Glutamatergic neuron (in vitro differentiated cells): Measurements from ENCODE around the gene STK16. TPM values are rescaled to one million over a fixed set of nuclear protein-coding genes. Genes with fewer than 3 reads are reported as not detected.

Experiments
- DNase-seq: peaks from one replicate; pipeline ENCODE4 v3.0.0; 2022
- H3K27ac Mint-ChIP-seq: one replicate; pipeline ENCODE4 v1.8.0; 2020; ENCODE audit warnings: mild to moderate bottlenecking, mixed read lengths, inconsistent platforms; ENCODE audit not compliant: unreplicated experiment
- H3K27me3 Mint-ChIP-seq: one replicate; pipeline ENCODE4 v1.8.0; 2020; ENCODE audit warnings: mild to moderate bottlenecking, moderate library complexity, mixed read lengths, inconsistent platforms; ENCODE audit not compliant: unreplicated experiment
- H3K36me3 Mint-ChIP-seq: one replicate; pipeline ENCODE4 v1.8.0; 2020; ENCODE audit warnings: mild to moderate bottlenecking, mixed read lengths, inconsistent platforms; ENCODE audit not compliant: unreplicated experiment
- H3K4me1 Mint-ChIP-seq: one replicate; pipeline ENCODE4 v1.8.0; 2020; ENCODE audit warnings: mild to moderate bottlenecking, low read depth, mixed read lengths, inconsistent platforms; ENCODE audit not compliant: unreplicated experiment
- H3K4me3 Mint-ChIP-seq: one replicate; pipeline ENCODE4 v1.8.0; 2020; ENCODE audit warnings: mild to moderate bottlenecking, mixed read lengths, inconsistent platforms; ENCODE audit not compliant: unreplicated experiment
- H3K9me3 Mint-ChIP-seq: one replicate; pipeline ENCODE4 v1.8.0; 2020; ENCODE audit warnings: mild to moderate bottlenecking, moderate library complexity, mixed read lengths, inconsistent platforms; ENCODE audit not compliant: unreplicated experiment
- total RNA-seq: library from RNA; stranded (reverse); fragmentation: NEBNext Ultra II Directional; extraction: Animal tissue kit (Norgen Biotek cat#: 25700); gene quantifications from one replicate; pipeline ENCODE4 v1.2.1, GENCODE V29; 2021; ENCODE audit not compliant: unreplicated experiment
- TF ChIP-seq, protein P1 (sequence below): fragments of 200-600 bp; sonication (generic); IDR thresholded peaks from one replicate; pipeline ENCODE4 v1.5.0; 2021; ENCODE audit not compliant: partially characterized antibody, unreplicated experiment

The STK16 gene
- total RNA-seq, 1 donor from 2014 or later = 32.2 TPM

DNA sequence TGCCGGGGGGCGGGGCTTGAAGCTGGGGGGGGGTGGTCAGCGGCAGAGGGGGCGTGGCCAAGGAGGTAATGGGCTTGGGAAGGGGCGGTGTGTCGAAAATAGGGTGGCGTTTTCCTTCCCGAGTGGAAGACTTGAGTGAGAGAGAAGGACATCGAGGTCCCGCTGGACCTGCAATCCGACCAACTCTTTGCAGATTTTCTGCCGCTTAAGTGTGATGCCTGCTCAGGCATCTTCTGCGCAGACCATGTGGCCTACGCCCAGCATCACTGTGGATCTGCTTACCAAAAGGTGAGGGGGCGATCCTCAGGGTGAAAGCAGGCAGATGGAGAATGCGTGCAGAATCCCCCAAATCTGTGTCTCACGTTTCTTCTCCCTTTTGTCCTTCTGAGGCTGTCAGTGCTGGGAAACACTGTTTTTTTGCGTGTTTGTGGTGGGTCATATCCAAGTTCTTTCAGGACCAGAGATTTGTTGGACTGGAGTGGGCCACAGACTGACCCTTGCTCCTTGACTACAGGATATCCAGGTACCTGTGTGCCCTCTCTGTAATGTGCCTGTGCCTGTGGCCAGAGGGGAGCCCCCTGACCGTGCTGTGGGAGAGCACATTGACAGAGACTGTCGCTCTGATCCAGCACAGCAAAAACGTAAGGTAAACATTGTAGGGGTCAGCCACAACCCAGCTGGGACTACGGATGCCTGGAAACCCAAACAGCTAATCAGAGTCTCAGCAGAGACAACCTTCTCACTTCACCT is 38.0 kb upstream of the STK16 start:
- peak overlapping the region; percentile 89 for H3K4me3 Mint-ChIP-seq
- H3K9me3 Mint-ChIP-seq = peaks cover 14% of the 10 kb centered on the region
- H3K27me3 Mint-ChIP-seq = no peaks in the 10 kb centered on the region
- H3K36me3 Mint-ChIP-seq = no peaks in the 10 kb centered on the region
- peaks cover 5% of the 10 kb centered on the region for H3K4me1 Mint-ChIP-seq
- TF ChIP-seq, protein P1, sequence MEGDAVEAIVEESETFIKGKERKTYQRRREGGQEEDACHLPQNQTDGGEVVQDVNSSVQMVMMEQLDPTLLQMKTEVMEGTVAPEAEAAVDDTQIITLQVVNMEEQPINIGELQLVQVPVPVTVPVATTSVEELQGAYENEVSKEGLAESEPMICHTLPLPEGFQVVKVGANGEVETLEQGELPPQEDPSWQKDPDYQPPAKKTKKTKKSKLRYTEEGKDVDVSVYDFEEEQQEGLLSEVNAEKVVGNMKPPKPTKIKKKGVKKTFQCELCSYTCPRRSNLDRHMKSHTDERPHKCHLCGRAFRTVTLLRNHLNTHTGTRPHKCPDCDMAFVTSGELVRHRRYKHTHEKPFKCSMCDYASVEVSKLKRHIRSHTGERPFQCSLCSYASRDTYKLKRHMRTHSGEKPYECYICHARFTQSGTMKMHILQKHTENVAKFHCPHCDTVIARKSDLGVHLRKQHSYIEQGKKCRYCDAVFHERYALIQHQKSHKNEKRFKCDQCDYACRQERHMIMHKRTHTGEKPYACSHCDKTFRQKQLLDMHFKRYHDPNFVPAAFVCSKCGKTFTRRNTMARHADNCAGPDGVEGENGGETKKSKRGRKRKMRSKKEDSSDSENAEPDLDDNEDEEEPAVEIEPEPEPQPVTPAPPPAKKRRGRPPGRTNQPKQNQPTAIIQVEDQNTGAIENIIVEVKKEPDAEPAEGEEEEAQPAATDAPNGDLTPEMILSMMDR = no peak
- DNase-seq = no peak
- peak overlapping the region; percentile 80 for H3K27ac Mint-ChIP-seq

DNA sequence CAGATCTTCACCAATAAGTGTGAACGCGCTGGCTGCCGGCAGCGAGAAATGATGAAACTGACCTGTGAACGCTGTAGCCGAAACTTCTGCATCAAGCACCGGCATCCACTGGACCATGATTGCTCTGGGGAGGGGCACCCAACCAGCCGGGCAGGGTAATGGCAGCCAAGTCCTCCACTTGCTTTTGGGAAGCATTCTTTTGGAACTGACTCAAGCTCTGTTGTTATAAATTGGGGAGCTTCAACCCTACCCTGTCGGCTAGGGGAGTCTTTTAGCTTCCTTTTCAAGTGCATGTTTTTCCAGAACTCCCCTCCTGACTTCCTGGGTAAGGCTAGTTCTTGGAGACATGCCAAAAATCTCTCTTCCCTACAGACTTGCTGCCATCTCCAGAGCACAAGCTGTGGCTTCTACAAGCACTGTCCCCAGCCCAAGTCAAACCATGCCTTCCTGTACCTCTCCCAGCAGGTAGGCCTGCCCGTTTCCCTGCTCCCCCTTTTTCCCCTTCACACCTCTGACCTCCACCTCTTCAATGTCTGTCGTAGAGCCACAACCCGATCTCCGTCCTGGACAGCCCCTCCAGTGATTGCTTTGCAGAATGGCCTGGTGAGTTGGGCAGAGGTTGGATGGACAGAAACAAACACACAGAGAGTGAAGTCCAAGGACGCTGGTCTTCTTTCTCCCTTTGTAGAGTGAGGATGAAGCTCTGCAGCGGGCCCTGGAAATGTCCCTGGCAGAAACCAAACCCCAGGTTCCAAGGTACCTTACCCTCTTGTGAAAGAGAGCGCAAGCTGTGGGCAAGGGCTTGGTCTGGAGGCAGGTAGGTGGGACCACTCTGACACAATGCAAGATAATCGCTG is 37.2 kb upstream of the STK16 start:
- TF ChIP-seq, protein P1 = no peak
- no peak for DNase-seq
- peak overlapping the region; percentile 0 for H3K27ac Mint-ChIP-seq
- H3K27me3 Mint-ChIP-seq = no peaks in the 10 kb centered on the region
- peak overlapping the region; percentile 89 for H3K4me3 Mint-ChIP-seq
- peaks cover 5% of the 10 kb centered on the region for H3K4me1 Mint-ChIP-seq
- H3K36me3 Mint-ChIP-seq = no peaks in the 10 kb centered on the region
- peaks cover 14% of the 10 kb centered on the region for H3K9me3 Mint-ChIP-seq

DNA sequence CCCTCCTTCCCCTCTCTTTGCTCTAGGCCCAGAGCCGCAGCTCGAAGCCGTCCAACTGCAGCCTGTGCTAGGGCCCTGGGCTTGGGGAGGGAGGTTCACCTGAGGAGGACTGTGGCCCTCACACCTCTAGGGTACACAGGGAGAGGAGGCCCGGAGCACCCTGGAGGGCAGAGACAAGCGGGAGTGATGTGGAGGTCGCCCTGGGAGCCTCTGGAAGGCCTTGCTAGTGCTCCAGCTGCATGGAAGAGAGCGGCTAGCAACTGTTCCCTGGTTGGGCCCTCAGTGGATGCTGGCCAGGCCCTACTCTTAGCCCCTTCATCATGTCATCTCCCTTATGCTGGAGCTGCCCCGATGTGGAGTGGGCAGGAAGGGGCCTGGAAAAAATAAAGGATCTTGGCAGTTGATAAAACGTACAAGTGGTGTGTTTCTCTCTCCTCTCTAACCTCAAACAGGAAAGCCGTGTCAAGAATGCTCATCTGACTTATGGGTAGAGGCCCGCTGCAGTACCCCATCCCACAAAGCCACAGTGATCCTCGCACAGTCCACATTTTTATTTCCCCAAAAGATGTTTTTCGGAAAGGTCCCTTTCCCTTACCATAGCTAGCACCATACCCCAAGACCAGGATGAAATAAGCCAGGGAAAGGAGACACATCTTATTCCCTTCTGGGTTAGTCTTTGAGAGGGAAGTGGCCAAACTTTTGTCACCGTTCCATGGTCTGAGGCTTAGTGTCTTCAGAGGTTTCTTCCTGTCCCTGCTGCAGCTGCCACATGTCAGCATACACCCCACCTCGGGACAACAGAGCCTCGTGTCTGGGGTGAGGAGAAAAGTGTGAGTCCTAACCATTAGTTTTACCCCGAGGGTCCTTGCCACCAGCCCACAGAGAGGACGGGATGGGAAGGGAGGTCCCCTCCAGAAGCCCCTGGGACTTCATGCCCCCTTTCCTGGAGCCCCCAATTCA is 35.8 kb upstream of the STK16 start:
- Mint-ChIP-seq H3K27me3 (peaks cover 5% of the 10 kb centered on the region), H3K4me1 (peaks cover 5% of the 10 kb centered on the region), H3K4me3 (no peak overlapping the region), H3K36me3 (no peaks in the 10 kb centered on the region), H3K27ac (no peak overlapping the region), H3K9me3 (peaks cover 14% of the 10 kb centered on the region)
- no peak for DNase-seq
- TF ChIP-seq, protein P1 = no peak

DNA sequence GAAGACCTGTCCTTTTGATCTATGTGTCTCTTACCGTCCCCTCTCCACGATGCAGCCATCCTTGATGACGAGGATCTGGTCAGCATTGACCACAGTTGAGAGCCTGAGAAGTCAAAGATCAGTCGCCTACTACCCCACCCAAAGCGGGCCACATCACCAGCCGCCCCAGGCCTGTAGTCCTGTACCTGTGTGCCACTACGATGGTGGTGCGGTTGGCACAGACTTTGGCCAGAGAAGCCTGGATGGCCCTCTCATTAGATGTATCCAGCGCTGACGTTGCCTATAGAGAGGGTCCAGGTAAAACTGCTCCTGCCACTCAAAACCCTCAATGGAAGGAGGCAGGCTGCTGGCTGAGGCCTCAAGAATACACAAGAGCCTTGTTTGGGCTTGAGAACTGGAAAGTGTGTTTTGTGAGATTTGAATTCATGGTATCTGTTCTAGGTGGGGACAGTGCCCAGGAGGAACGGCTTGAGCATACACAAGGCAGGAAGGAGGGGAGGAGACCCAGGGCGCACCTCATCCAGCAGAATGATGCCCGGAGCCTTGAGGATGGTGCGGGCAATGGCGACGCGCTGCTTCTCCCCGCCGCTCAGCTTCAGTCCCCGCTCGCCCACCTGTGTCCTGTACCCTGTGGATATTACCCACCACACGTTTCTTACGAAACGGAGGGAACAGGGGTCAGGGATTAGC is 34.9 kb upstream of the STK16 start:
- no peaks in the 10 kb centered on the region for H3K36me3 Mint-ChIP-seq
- no peak overlapping the region for H3K27ac Mint-ChIP-seq
- TF ChIP-seq, protein P1 = no peak
- H3K9me3 Mint-ChIP-seq = peaks cover 16% of the 10 kb centered on the region
- DNase-seq = no peak
- no peak overlapping the region for H3K4me3 Mint-ChIP-seq
- H3K27me3 Mint-ChIP-seq = peaks cover 5% of the 10 kb centered on the region
- peaks cover 5% of the 10 kb centered on the region for H3K4me1 Mint-ChIP-seq
